Subcutaneous adipose tissue (tissue), 4 donors: ENCODE measurements around the gene C19orf47. TPM values are rescaled to one million over a fixed set of nuclear protein-coding genes. Genes with fewer than 3 reads are reported as not detected.

Experiments
- CTCF ChIP-seq: fragments of 450-650 bp; IDR thresholded peaks from one replicate; pipeline ENCODE4 v1.5.1; 2016; ENCODE audit warnings: low read depth, mild to moderate bottlenecking, control low read depth, antibody characterized with exemption, moderate library complexity
- total RNA-seq, 4 donors: library from RNA; depleted of rRNA; stranded (reverse); fragments of >200 nt; gene quantifications; one replicate each; pipeline ENCODE4 v1.1.0, GENCODE V29; 2016

Gene C19orf47
- total RNA-seq, 4 donors from 2014 or later = 6.8 to 19.2 (median 10.2) TPM

GRCh38 chr19:40331052-40331451 lies 17.1 kb downstream of the C19orf47 start:
- TF ChIP-seq CTCF = no peak

- no peak for TF ChIP-seq CTCF
These were observed 22.0 kb downstream of the C19orf47 start for GRCh38 chr19:40326201-40326600.

- no peak for TF ChIP-seq CTCF
These were observed 24.5 kb downstream of the C19orf47 start for GRCh38 chr19:40323705-40324104.

- no peak for TF ChIP-seq CTCF
These were observed 25.1 kb downstream of the C19orf47 start for GRCh38 chr19:40322951-40323615.

- TF ChIP-seq CTCF = no peak
These were observed 26.0 kb downstream of the C19orf47 start for GRCh38 chr19:40322271-40322610.

GRCh38 chr19:40321566-40322270 lies 26.5 kb downstream of the C19orf47 start:
- no peak for TF ChIP-seq CTCF

- no peak for TF ChIP-seq CTCF
These were observed 27.1 kb downstream of the C19orf47 start for GRCh38 chr19:40321076-40321475.
